ENCODE results near the gene NR1D2.

Gene NR1D2

DNA sequence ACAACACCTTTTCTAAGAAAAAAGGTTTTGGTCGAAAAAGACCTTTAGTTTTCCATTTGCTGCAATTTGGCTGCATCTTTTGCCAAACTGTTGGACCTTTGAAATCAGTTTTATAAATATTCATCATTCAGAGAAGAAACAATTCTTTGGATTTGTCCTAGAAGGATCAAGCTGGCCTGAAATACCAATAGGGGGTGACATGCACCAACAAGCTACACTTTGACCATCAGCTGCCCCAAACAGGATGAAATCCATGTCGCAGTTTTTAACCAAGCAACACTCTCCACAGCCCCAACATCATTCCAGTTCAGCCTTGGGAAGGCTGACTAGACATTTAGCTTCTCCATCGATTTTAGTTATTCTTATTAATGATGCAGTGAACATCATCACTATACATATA, 18.4 kb upstream of the NR1D2 start:
- no peak overlapping the region for H3K9ac ChIP-seq
- no peak for TF ChIP-seq Cebpa-rat (IDR thresholded peaks at IDR 0.05)
- H3K4me1 ChIP-seq = peaks cover 36% of the 10 kb centered on the region
- no peaks in the 10 kb centered on the region for H4K20me1 ChIP-seq
- no peak overlapping the region for H3K4me2 ChIP-seq
- H3K4me3 ChIP-seq = no peak overlapping the region
- H3K27ac ChIP-seq = no peak overlapping the region
- no peaks in the 10 kb centered on the region for H3K27me3 ChIP-seq
- peaks cover 8% of the 10 kb centered on the region; the same call in 1 of the 2 replicates for H3K36me3 ChIP-seq
- H3K9me3 ChIP-seq = no peaks in the 10 kb centered on the region

DNA sequence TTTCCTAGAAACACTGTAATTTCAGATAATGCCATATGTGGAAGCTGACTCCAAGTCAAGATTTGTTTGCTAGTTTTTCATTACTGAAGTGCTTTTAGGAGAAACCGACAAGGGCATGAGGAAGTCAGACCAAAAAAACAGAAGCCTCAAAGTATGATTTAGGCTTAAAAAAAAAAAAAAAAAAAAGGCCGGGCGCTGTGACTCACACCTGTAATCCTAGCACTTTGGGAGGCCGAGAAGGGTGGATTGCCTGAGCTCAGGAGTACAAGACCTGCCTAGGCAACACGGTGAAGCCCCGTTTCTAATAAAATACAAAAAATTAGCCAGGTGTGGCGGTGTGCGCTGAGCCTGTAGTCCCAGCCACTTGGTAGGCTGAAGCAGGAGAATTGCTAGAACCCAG, 16.6 kb upstream of the NR1D2 start:
- Histone ChIP-seq H3K36me3 (no peaks in the 10 kb centered on the region), H3K9ac (no peak overlapping the region), H3K27ac (no peak overlapping the region), H3K27me3 (no peaks in the 10 kb centered on the region), H4K20me1 (no peaks in the 10 kb centered on the region), H3K4me1 (peaks cover 19% of the 10 kb centered on the region), H3K9me3 (no peaks in the 10 kb centered on the region), H3K4me2 (no peak overlapping the region), H3K4me3 (no peak overlapping the region)
- TF ChIP-seq Cebpa-rat (IDR thresholded peaks at IDR 0.05) = no peak

DNA sequence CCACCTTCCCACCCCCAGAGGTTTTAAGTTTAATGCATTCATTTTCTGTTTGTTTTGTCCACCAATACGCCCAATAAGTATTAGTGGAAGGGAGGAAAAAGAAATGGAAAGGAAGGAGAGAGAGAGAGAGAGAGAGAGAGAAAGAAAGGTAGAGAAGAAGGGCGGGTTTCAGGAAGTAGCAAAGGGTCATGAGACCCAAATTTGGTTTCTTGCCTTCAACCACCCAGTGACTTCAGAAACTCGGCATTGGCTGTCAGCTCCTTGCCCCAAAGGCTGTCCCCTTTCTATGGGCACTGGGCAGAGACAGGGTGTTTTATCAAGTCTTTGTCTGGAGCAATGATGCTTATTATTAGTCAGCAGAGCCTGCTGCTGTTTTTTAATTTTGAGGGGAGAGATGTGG, 13.5 kb upstream of the NR1D2 start:
- Histone ChIP-seq H3K9ac (no peak overlapping the region), H3K9me3 (no peaks in the 10 kb centered on the region), H3K4me1 (peaks cover 6% of the 10 kb centered on the region; the same call in 1 of the 2 replicates), H3K4me2 (no peak overlapping the region), H4K20me1 (no peaks in the 10 kb centered on the region), H3K27ac (no peak overlapping the region), H3K4me3 (no peak overlapping the region), H3K27me3 (no peaks in the 10 kb centered on the region), H3K36me3 (no peaks in the 10 kb centered on the region)
- no peak for TF ChIP-seq Cebpa-rat (IDR thresholded peaks at IDR 0.05)

DNA sequence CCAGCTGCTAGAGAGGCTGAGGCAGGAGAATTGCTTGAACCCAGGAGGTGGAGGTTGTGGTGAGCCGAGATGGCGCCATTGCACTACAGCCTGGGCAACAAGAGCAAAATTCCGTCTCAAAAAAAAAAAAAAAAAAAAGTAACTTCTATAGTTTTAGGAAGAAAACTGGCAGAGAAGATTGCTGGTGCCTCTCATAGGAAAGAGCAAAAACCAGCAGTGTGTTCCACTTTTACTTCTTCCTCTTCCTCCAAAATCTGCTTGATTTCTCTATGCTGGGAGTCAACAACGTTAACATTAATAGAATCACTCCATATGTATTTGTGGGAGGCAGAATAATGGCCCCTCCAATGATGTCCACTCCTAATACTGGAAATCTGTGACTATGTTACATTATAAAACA, 12.5 kb upstream of the NR1D2 start:
- no peak for TF ChIP-seq Cebpa-rat (IDR thresholded peaks at IDR 0.05)
- no peak overlapping the region for H3K27ac ChIP-seq

DNA sequence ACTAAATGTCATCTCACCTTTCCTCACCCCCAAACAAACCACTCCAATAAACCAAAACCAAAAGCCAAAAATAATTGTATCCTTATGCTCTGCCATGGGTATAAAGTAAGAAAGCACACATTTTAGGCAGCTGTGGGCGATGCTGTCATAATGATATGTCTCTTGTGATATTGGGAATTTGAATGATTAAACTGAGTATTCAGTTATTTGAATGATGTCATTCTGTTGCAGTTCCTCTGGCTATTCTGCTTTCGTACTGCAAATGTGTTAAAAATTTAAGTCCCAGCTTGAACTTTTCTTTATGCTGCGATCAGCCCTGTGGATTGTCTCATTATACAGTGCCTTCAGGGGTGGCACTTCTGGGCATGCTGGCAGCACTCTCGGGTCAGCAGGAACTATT, 10.8 kb upstream of the NR1D2 start:
- H3K4me3 ChIP-seq = no peak overlapping the region
- no peaks in the 10 kb centered on the region for H4K20me1 ChIP-seq
- no peaks in the 10 kb centered on the region for H3K27me3 ChIP-seq
- H3K9me3 ChIP-seq = no peaks in the 10 kb centered on the region
- H3K27ac ChIP-seq = no peak overlapping the region
- H3K4me1 ChIP-seq = peaks cover 12% of the 10 kb centered on the region
- H3K9ac ChIP-seq = no peak overlapping the region
- H3K36me3 ChIP-seq = no peaks in the 10 kb centered on the region
- no peak overlapping the region for H3K4me2 ChIP-seq
- no peak for TF ChIP-seq Cebpa-rat (IDR thresholded peaks at IDR 0.05)

More for the DNA sequence above, 12.5 kb upstream of the NR1D2 start:
- H3K9me3 ChIP-seq = no peaks in the 10 kb centered on the region
- H4K20me1 ChIP-seq = no peaks in the 10 kb centered on the region
- H3K4me3 ChIP-seq = no peak overlapping the region
- no peak overlapping the region for H3K9ac ChIP-seq
- H3K4me2 ChIP-seq = no peak overlapping the region
- H3K4me1 ChIP-seq = peaks cover 12% of the 10 kb centered on the region
- H3K36me3 ChIP-seq = no peaks in the 10 kb centered on the region
- no peaks in the 10 kb centered on the region for H3K27me3 ChIP-seq

DNA sequence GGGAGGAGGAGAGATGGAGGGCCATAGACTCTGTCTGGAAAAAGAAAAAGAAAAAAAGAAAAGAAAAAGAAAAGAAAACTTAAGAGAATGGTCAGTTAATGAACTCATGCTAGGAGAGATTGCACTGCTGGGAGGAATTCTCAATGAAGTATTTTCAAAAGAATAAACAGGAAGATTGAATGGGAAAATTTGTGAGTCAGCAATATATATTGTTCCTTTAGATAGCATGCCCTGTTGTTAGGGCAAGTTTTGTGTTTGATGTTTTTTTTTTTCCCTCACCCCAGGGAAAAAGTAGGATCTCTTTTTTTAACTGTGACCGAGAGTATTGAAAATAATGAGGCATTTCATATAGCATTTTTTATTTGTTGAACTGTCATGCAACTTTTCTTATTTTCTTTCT, 7.8 kb upstream of the NR1D2 start:
- H4K20me1 ChIP-seq = no peaks in the 10 kb centered on the region
- H3K27ac ChIP-seq = no peak overlapping the region
- no peak overlapping the region for H3K4me3 ChIP-seq
- no peak overlapping the region for H3K9ac ChIP-seq
- no peak for TF ChIP-seq Cebpa-rat (IDR thresholded peaks at IDR 0.05)
- H3K4me1 ChIP-seq = peaks cover 6% of the 10 kb centered on the region
- H3K4me2 ChIP-seq = peak overlapping the region; percentile 30
- no peaks in the 10 kb centered on the region for H3K36me3 ChIP-seq
- no peaks in the 10 kb centered on the region for H3K27me3 ChIP-seq
- no peaks in the 10 kb centered on the region for H3K9me3 ChIP-seq

DNA sequence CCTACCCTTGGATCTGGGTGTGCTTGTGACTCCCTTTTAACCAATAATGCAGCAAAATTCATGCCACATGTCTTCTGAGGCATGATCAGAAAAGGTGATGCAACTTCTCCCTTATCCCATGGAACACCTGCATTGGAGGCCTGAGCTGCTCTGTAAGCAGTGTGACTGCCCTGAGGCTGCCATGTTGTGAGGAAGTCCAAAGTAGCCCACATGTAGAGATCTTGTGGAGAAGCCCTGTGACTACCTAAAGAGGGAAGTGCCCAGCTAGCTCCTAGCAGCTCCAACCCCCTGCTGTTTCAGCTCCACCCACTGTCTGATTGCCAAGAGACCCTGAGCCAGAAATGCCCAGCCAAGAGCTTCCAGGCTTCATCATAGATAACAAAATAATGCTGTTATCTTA, 6.4 kb upstream of the NR1D2 start:
- Histone ChIP-seq H3K9ac (no peak overlapping the region), H3K36me3 (no peaks in the 10 kb centered on the region), H3K4me3 (no peak overlapping the region), H4K20me1 (no peaks in the 10 kb centered on the region), H3K27ac (no peak overlapping the region), H3K4me2 (no peak overlapping the region), H3K9me3 (no peaks in the 10 kb centered on the region), H3K27me3 (peaks cover 7% of the 10 kb centered on the region), H3K4me1 (peaks cover 6% of the 10 kb centered on the region)
- TF ChIP-seq Cebpa-rat (IDR thresholded peaks at IDR 0.05) = no peak

DNA sequence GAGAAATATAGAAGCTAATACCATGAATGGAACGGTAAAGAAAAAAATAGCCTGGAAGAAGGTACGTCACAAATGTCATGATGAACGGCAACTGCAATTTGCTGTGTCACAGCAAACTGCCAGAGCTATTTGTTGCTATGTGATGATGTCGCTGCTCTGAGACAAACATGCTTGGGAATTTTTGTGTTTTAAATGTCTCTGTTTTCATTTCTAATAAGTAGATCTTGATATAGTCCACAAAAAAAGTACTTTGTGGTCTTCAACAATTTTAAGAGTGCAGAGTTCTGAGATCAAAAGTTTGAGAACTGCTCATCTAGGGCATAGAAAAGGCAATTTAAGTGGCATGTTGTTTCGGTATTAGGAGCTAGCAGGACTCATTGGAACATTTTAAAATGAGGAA, 4.3 kb upstream of the NR1D2 start:
- Histone ChIP-seq H3K36me3 (no peaks in the 10 kb centered on the region), H3K9ac (no peak overlapping the region), H3K27me3 (peaks cover 20% of the 10 kb centered on the region), H3K27ac (no peak overlapping the region), H3K4me2 (no peak overlapping the region), H3K9me3 (no peaks in the 10 kb centered on the region), H4K20me1 (no peaks in the 10 kb centered on the region), H3K4me1 (peaks cover 10% of the 10 kb centered on the region), H3K4me3 (no peak overlapping the region)
- no peak for TF ChIP-seq Cebpa-rat (IDR thresholded peaks at IDR 0.05)

DNA sequence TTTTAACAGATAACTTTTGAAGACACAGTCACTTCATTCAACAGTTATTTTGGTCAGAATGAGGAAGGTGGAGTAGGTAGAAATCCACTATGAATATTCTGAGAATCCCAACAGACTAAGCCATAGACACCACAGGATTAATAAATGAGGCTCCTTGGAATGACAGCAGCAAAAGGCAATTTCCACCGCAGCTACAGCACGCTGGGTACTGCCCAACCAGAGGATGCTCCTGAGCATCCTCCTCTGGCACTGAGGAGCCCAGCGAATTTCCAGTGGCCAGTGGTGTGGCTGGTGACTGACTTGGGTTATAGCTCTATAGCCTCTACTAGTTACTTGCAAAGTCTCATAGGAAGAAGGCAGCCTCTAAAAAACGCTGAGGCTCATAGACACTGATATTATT, 3.6 kb upstream of the NR1D2 start:
- Histone ChIP-seq H3K36me3 (no peaks in the 10 kb centered on the region), H3K27me3 (peaks cover 20% of the 10 kb centered on the region), H3K27ac (no peak overlapping the region), H3K4me3 (no peak overlapping the region), H4K20me1 (peaks cover 3% of the 10 kb centered on the region), H3K4me2 (no peak overlapping the region), H3K9ac (no peak overlapping the region), H3K4me1 (peaks cover 12% of the 10 kb centered on the region), H3K9me3 (no peaks in the 10 kb centered on the region)
- no peak for TF ChIP-seq Cebpa-rat (IDR thresholded peaks at IDR 0.05)

DNA sequence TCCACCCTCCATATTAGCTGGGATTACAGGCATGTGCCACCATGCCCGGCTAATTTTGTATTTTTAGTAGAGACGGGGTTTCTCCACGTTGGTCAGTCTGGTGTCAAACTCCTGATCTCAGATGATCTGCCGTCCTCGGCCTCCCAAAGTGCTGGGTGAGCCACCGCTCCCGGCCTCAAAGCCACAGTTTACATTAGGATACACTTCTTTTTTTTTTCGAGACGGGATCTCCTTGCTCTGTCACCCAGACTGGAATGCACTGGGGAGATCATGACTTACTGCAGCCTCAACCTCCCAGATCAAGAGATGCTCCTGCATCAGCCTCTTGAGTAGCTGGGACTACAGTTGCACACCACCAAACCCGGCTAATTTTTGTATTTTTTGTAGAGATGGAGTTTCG, 2.5 kb upstream of the NR1D2 start:
- Histone ChIP-seq H3K36me3 (no peaks in the 10 kb centered on the region), H3K27ac (no peak overlapping the region), H3K9me3 (no peaks in the 10 kb centered on the region), H3K4me3 (no peak overlapping the region), H3K27me3 (peaks cover 20% of the 10 kb centered on the region), H3K4me2 (no peak overlapping the region), H4K20me1 (peaks cover 14% of the 10 kb centered on the region), H3K9ac (no peak overlapping the region), H3K4me1 (peaks cover 15% of the 10 kb centered on the region)
- TF ChIP-seq Cebpa-rat (IDR thresholded peaks at IDR 0.05) = no peak

All from BLaER1 (cell line).